ENCODE measurements around the gene EMC6. TPM values are rescaled to one million over a fixed set of nuclear protein-coding genes. Genes with fewer than 3 reads are reported as not detected.

EMC6 gene
- 40.9 and 42.7 TPM in 2 replicates for total RNA-seq
- 117 and 130 TPM in 2 replicates for polyA plus RNA-seq

DNA sequence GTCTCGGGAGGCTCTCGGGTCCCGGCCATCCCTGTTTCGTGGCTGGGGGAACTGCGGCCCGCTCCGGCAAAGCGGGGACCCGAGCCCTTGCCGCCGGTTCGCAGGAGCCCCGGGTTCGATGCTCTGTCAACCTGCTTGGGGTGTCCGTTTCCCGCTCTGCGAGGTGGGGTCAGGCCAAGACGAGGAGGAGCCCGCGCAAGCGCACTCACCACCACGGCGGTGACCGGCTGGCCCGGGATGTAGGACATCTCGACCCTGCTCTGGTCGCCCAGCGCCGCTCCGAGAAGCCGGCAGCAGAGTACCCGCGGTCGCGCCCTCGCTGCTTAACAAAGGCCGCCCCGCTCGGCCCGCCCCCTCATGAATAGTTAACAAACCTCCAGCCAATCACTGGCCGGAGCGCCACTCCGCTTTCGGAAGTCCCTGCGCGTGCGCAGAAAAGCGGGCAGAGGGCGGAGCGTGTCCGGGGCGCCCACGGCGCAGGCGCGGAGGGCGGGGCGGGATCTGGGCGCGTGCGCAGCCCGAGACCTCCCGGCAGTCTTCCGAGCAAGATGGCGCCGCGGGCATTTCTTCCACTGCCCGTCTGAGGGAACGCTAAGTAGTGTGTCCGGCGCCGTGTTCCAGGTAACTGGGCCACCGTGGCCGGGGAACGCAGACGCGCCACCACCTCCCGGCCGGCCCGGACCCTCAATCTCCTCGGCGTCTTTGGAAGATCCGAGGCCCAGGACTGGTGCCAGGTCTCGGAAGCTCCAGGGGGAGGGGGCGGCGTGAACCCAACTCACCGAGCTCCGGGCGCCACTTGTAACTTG, at the start of gene EMC6, which contains the start of gene TAX1BP3:
TSS of gene EMC6 (plus strand) at position 534 of the 806 bp plus-strand sequence. CDS start 335 bp downstream, outside the sequence.
TSS of gene TAX1BP3 (minus strand) at position 300 of the 806 bp plus-strand sequence. CDS start at position 248, 52 bp downstream.
- peaks cover 18% of the 10 kb centered on the region for H3K4me1 ChIP-seq (ENCODE audit: insufficient read depth)
- H3K36me3 ChIP-seq (replicated peaks; ENCODE audit: insufficient read depth, low read depth): no peaks in the 10 kb centered on the region
- DNase-seq (ENCODE audit: low spot score): peak; percentile 100
- peaks cover 58% of the 10 kb centered on the region for H3K79me2 ChIP-seq
- H2AFZ ChIP-seq: peak within 1 kb of the TSS; percentile 61
- peaks cover 34% of the 10 kb centered on the region for H4K20me1 ChIP-seq (ENCODE audit: insufficient read depth, poor library complexity, severe bottlenecking)
- WGBS (ENCODE audit: low lambda C conversion rate, missing lambda C conversion rate): under 1% methylated on average over 77 of the region's 89 CpGs
- TF ChIP-seq, protein P1, sequence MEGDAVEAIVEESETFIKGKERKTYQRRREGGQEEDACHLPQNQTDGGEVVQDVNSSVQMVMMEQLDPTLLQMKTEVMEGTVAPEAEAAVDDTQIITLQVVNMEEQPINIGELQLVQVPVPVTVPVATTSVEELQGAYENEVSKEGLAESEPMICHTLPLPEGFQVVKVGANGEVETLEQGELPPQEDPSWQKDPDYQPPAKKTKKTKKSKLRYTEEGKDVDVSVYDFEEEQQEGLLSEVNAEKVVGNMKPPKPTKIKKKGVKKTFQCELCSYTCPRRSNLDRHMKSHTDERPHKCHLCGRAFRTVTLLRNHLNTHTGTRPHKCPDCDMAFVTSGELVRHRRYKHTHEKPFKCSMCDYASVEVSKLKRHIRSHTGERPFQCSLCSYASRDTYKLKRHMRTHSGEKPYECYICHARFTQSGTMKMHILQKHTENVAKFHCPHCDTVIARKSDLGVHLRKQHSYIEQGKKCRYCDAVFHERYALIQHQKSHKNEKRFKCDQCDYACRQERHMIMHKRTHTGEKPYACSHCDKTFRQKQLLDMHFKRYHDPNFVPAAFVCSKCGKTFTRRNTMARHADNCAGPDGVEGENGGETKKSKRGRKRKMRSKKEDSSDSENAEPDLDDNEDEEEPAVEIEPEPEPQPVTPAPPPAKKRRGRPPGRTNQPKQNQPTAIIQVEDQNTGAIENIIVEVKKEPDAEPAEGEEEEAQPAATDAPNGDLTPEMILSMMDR (IDR thresholded peaks at IDR 0.05; ENCODE audit: poor library complexity): no peak
- TF ChIP-seq EZH2 (IDR thresholded peaks at IDR 0.05; ENCODE audit: borderline replicate concordance) (no peak), EZH2phosphoT487 (IDR thresholded peaks at IDR 0.05; ENCODE audit: low read depth, severe bottlenecking, unreplicated experiment) (no peak)
- peak within 1 kb of the TSS; percentile 98 for H3K27ac ChIP-seq
- H3K27me3 ChIP-seq: no peaks in the 10 kb centered on the region
- no peaks in the 10 kb centered on the region for H3K9me3 ChIP-seq (ENCODE audit: low read depth)
- peak within 1 kb of the TSS; percentile 74 for H3K4me3 ChIP-seq
- H3K4me2 ChIP-seq: peak within 1 kb of the TSS; percentile 93
- no peaks in the 10 kb centered on the region for H3K9me2 ChIP-seq (replicated peaks; ENCODE audit: insufficient read depth)

DNA sequence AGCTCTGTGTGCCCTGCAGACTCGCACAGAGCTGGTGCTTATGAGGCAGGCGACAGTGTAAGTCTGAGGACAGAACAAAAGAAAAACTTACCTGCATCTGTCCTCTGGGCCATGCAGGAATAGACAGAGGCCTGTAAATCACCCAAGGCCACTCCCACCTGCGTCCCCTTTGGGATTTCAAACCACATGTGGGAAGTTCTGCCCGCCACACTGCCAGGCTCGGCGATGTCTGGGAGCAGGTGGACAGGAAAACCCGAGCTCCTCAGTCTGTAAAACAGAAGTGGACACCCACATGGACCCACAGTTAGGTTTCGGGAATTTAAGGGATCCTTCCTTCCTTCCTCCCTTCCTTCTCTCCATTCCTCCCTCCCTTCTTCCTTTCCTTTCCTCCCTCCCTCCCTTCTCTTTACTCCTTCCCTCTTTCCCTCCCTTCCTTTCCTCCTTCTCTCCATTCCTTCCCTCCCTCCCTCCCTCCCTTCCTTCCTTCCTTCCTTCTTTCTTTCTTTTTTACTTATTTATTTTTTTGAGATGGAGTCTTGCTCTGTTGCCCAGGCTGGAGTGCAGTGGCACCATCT, 47.4 kb upstream of the EMC6 start:
- no peaks in the 10 kb centered on the region for H3K36me3 ChIP-seq (replicated peaks; ENCODE audit: insufficient read depth, low read depth)

DNA sequence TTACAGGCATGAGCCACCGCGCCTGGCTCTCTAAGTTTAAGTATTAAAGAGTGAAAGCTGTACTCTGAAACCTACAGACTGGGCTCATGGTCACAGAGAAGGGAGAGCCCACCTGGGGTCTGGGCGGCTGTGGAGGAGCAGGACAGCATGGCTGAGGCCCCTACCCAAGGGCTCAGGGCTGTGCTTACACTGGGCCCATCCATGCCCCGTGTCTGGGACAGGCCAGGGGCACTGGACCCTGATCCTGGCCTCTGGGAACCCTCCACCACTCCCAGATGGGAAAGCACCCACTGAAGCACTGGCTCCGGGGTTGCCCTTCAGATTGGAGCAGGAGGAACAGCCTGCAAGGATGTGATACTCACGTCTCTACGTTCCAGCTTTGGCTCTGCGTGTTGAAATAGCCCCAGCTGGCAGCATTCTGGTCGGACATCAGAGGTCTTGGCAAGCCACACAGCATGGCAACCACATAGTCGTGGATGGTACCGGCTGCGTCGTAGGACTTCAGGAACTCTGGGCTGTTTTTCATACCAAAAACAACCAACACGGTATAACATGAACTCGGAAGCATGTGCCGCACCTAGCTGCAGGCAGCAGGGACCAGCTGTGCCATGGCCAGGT, 45.5 kb upstream of the EMC6 start:
- Histone ChIP-seq H3K4me3 (no peak overlapping the region), H3K9me2 (replicated peaks; ENCODE audit: insufficient read depth) (no peaks in the 10 kb centered on the region), H3K9me3 (ENCODE audit: low read depth) (no peaks in the 10 kb centered on the region), H3K27ac (no peak overlapping the region), H3K4me2 (no peak overlapping the region), H3K79me2 (no peaks in the 10 kb centered on the region), H2AFZ (no peak overlapping the region), H3K4me1 (ENCODE audit: insufficient read depth) (no peaks in the 10 kb centered on the region), H3K36me3 (replicated peaks; ENCODE audit: insufficient read depth, low read depth) (no peaks in the 10 kb centered on the region), H3K27me3 (no peaks in the 10 kb centered on the region), H4K20me1 (ENCODE audit: insufficient read depth, poor library complexity, severe bottlenecking) (no peaks in the 10 kb centered on the region)
- 97% methylated on average over 16 of the region's 16 CpGs for WGBS (ENCODE audit: low lambda C conversion rate, missing lambda C conversion rate)
- TF ChIP-seq EZH2phosphoT487 (IDR thresholded peaks at IDR 0.05; ENCODE audit: low read depth, severe bottlenecking, unreplicated experiment) (no peak), EZH2 (IDR thresholded peaks at IDR 0.05; ENCODE audit: borderline replicate concordance) (no peak)
- TF ChIP-seq, protein P1 (IDR thresholded peaks at IDR 0.05; ENCODE audit: poor library complexity): no peak
- no peak for DNase-seq (ENCODE audit: low spot score)

More for the DNA sequence above, 47.4 kb upstream of the EMC6 start:
- no peak overlapping the region for H3K4me2 ChIP-seq
- no peak overlapping the region for H3K4me3 ChIP-seq
- H2AFZ ChIP-seq: no peak overlapping the region
- TF ChIP-seq, protein P1 (IDR thresholded peaks at IDR 0.05; ENCODE audit: poor library complexity): no peak
- TF ChIP-seq EZH2phosphoT487 (IDR thresholded peaks at IDR 0.05; ENCODE audit: low read depth, severe bottlenecking, unreplicated experiment): no peak
- no peak for TF ChIP-seq EZH2 (IDR thresholded peaks at IDR 0.05; ENCODE audit: borderline replicate concordance)
- H3K9me3 ChIP-seq (ENCODE audit: low read depth): no peaks in the 10 kb centered on the region
- H4K20me1 ChIP-seq (ENCODE audit: insufficient read depth, poor library complexity, severe bottlenecking): no peaks in the 10 kb centered on the region
- no peaks in the 10 kb centered on the region for H3K4me1 ChIP-seq (ENCODE audit: insufficient read depth)
- no peaks in the 10 kb centered on the region for H3K9me2 ChIP-seq (replicated peaks; ENCODE audit: insufficient read depth)
- no peak overlapping the region for H3K27ac ChIP-seq
- H3K79me2 ChIP-seq: no peaks in the 10 kb centered on the region
- DNase-seq (ENCODE audit: low spot score): no peak
- H3K27me3 ChIP-seq: no peaks in the 10 kb centered on the region
- WGBS (ENCODE audit: low lambda C conversion rate, missing lambda C conversion rate): 98% methylated on average over 7 of the region's 8 CpGs

All from hepatocyte (in vitro differentiated cells).